Muscle of leg (tissue), 11 donors: ENCODE measurements around the gene PSMC3. TPM values are rescaled to one million over a fixed set of nuclear protein-coding genes. Genes with fewer than 3 reads are reported as not detected.
"Not testable (repeated sequence)": the region's sequence is repeated elsewhere in the genome, so short reads cannot be mapped to it uniquely, and the experiment has no call there.

ENCODE experiments used
- DNase-seq: peaks from one replicate; pipeline ENCODE4 v3.0.0; 2013
- H3K27ac ChIP-seq: one replicate; pipeline ENCODE4 v1.5.1; 2013; ENCODE audit warnings: mild to moderate bottlenecking, low read length, control low read depth
- H3K27me3 ChIP-seq: one replicate; pipeline ENCODE4 v1.6.1; 2013; ENCODE audit warnings: low read length; ENCODE audit not compliant: control insufficient read depth, insufficient read depth
- H3K36me3 ChIP-seq: one replicate; pipeline ENCODE4 v1.6.1; 2013; ENCODE audit warnings: low read length; ENCODE audit not compliant: control insufficient read depth, insufficient read depth
- H3K4me1 ChIP-seq: one replicate; pipeline ENCODE4 v1.6.1; 2013; ENCODE audit warnings: low read length; ENCODE audit not compliant: control insufficient read depth, insufficient read depth
- H3K4me3 ChIP-seq: one replicate; pipeline ENCODE4 v1.5.1; 2013; ENCODE audit warnings: low read length, control low read depth
- H3K9me3 ChIP-seq: replicated peaks from 2 replicates; pipeline ENCODE4 v1.6.1; 2013; ENCODE audit warnings: low read depth, low read length; ENCODE audit not compliant: control insufficient read depth
- whole genome bisulfite sequencing: methylation state at CpG from one replicate; pipeline ENCODE4 v1.1.5; 2013; ENCODE audit warnings: missing lambda C conversion rate; ENCODE audit not compliant: insufficient coverage; 5-methylcytosine and 5-hydroxymethylcytosine counted together
- polyA plus RNA-seq, 8 donors: library from polyadenylated mRNA; unstranded; fragments of 120-200 nt; gene quantifications; one replicate each; pipeline versions ENCODE4 v1.2.1 to v1.2.3, GENCODE V29; 2013; ENCODE audit warnings: inconsistent platforms in 1 of 8, low replicate concordance in 1 of 8; ENCODE audit not compliant: insufficient read length in 8 of 8, insufficient read depth in 1 of 8
- total RNA-seq: library from RNA; stranded (reverse); fragments of 120-200 nt; gene quantifications from one replicate; pipeline ENCODE4 v1.2.4, GENCODE V29; 2013

PSMC3 gene
- total and polyA plus RNA-seq, 9 donors: 99.1 to 159 (median 136) TPM

DNA sequence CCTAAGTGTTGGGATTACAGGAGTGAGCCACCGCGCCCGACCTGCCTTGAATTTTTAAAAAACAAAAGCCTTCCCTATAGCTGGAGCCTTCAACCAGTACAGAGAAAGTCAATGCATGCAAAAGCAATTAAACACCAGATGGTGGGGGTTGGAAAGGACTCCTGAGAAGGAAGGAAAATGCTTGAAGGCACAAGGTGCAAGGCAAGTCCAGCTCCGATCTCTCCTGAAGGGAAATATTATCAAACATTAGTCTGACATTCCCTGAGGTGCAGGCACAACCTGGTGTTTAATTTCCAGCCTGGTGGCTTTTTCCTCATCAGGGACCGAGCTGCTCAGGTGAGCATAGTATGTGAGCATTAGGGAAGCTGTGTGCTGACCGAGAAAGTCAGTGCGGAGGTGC lies 35.6 kb upstream of the PSMC3 start:
- DNase-seq: no peak
- Histone ChIP-seq H3K9me3 (no peaks in the 10 kb centered on the region), H3K36me3 (peaks cover 21% of the 10 kb centered on the region), H3K4me3 (no peak overlapping the region), H3K27me3 (no peaks in the 10 kb centered on the region), H3K27ac (no peak overlapping the region), H3K4me1 (peaks cover 4% of the 10 kb centered on the region)
- WGBS: 57% methylated on average over 3 of the region's 7 CpGs

DNA sequence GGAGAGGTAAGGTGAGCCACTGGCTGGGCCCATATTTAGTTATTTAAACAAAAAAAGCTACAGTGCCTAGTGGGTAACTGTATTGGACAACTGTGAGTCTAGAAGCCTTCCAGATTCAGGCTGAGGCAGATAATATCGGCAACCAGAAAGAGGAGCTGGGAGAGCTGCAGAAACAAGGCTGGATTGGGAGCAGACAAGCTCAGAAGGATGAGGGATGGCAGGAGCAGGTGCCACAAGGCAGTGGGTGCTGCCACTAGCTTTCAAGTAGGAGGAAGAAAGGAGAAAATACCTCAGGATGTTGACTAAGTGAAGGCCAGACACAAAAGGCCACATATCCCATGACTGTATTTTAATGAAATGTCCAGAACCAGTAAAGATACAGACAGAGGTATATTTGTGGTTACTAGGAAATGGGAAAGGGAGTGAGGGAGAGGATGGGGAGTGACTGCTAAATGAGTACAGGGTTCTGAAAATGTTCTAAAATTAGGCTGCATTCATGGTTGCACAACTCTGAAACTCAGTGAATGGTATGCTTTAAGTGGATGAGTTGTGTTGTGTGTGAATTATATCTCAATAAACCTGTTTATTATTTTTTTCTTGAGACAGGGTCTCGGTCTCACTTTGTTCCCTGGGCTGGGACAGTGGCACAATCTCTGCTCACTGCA lies 34.5 kb upstream of the PSMC3 start:
- Histone ChIP-seq H3K27me3 (no peaks in the 10 kb centered on the region), H3K36me3 (peaks cover 17% of the 10 kb centered on the region), H3K4me1 (no peaks in the 10 kb centered on the region), H3K9me3 (no peaks in the 10 kb centered on the region), H3K4me3 (no peak overlapping the region), H3K27ac (no peak overlapping the region)
- no peak for DNase-seq
- 91% methylated on average over 1 of the region's 2 CpGs for WGBS

DNA sequence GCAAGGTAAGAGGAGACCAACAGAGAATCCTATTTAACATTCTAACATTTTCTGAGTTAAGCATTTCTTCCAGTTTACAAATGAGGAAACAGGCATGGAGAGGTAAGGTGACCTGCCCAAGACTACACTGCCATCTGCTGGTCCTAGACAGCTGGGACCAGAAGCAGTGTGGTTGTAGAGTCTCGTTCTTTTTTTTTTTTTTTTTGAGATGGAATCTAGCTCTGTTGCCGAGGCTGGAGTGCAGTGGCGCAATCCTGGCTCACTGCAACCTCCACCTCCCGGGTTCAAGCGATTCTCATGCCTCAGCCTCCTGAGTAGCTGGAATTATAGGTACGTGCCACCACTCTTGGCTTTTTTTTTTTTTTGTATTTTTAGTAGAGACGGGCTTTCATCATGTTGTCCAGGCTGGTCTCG lies 28.0 kb upstream of the PSMC3 start:
- not testable (repeated sequence) for H3K27ac ChIP-seq
- whole genome bisulfite sequencing: 30% methylated on average over 2 of the region's 8 CpGs
- DNase-seq: peak; percentile 90

DNA sequence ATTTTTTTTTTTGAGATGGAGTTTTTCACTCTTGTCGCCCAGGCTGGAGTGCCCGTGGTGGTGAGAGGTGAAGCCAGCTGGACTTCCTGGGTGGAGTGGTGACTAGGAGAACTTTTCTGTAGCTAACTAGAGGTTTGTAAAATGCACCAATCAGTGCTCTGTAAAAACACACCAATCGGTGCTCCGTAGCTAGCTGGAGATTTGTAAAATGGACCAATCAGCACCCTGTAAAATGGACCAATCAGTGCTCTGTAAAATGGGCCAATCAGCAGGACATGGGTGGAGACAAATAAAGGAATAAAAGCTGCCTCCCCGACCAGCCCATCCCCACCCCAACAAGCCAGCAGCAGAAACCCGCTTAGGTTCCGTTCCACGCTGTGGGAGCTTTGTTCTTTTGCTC lies 27.1 kb upstream of the PSMC3 start:
- Histone ChIP-seq H3K36me3 (no peaks in the 10 kb centered on the region), H3K27me3 (no peaks in the 10 kb centered on the region), H3K4me3 (no peak overlapping the region), H3K27ac (no peak overlapping the region), H3K9me3 (no peaks in the 10 kb centered on the region), H3K4me1 (peaks cover 10% of the 10 kb centered on the region)
- 81% methylated on average over 5 of the region's 8 CpGs for whole genome bisulfite sequencing
- DNase-seq: no peak

More for the DNA sequence above, 28.0 kb upstream of the PSMC3 start:
- not testable (repeated sequence) for H3K9me3 ChIP-seq, H3K36me3 ChIP-seq, H3K4me1 ChIP-seq, H3K4me3 ChIP-seq, H3K27me3 ChIP-seq

DNA sequence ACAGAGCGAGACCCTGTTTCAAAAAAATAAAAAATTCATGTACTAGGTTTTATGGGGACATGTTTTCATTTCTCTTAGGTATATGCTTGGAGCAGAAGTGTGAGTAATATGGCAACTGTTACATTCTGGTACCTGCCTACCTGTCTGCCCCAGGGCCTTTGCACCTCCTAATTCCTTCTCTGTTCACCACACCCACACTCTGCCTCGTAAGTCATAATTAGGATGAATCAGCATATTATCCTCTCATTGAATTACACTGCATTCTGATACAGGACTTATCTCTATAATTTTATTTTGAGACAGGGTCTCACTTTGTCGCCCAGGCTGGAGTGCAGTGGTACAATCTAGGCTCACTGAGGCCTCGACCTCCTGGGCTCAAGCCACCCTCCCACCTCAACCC lies 25.8 kb upstream of the PSMC3 start:
- DNase-seq: no peak
- peaks cover 6% of the 10 kb centered on the region for H3K36me3 ChIP-seq
- H3K9me3 ChIP-seq: no peaks in the 10 kb centered on the region
- H3K4me3 ChIP-seq: no peak overlapping the region
- peaks cover 19% of the 10 kb centered on the region for H3K4me1 ChIP-seq
- no peak overlapping the region for H3K27ac ChIP-seq
- no peaks in the 10 kb centered on the region for H3K27me3 ChIP-seq
- WGBS: no CpG with 5 or more reads among the region's 4 CpGs

DNA sequence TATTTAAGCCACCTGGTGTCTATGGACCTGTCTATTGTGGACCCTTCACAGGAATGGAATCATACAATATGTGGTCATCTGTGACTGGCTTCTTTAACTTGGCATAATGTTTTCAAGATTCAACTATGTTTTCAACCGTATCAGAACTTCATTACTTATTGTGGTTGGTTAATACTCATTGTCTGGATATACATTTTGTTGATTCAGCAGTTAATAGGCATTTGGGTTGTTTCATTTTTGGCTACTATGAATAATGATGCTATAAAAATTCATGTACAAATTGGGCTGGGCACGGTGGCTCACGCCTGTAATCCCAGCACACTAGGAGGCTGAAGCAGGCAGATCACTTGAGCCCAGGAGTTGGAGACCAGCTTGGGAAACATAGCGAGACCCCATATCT lies 25.2 kb upstream of the PSMC3 start:
- H3K4me3 ChIP-seq: no peak overlapping the region
- DNase-seq: no peak
- no CpG with 5 or more reads among the region's 4 CpGs for WGBS
- peaks cover 9% of the 10 kb centered on the region for H3K36me3 ChIP-seq
- H3K9me3 ChIP-seq: no peaks in the 10 kb centered on the region
- no peak overlapping the region for H3K27ac ChIP-seq
- peaks cover 22% of the 10 kb centered on the region for H3K4me1 ChIP-seq
- H3K27me3 ChIP-seq: no peaks in the 10 kb centered on the region

DNA sequence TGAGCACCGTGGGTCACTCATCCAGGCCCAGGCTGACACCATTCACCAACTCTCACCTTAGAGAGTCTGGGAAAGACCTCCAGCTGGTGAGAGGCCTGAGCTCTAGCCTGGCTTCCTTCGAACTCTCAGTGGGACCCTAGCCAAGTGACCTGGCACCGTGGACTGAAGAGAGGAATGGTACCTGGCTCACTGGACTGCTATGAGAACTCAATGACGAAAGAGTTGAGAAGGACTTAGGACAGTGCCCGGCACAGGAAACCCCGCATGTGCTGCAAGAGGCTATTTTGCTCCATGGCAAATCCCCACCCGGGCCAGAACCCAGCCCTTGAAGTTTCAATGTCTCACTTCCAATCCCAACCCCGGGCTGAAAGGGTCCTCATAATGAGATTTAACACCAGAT lies 23.3 kb upstream of the PSMC3 start:
- Histone ChIP-seq H3K9me3 (no peaks in the 10 kb centered on the region), H3K4me3 (no peak overlapping the region), H3K27me3 (no peaks in the 10 kb centered on the region), H3K4me1 (peaks cover 22% of the 10 kb centered on the region), H3K27ac (no peak overlapping the region), H3K36me3 (peaks cover 9% of the 10 kb centered on the region)
- WGBS: 76% methylated on average over 5 of the region's 8 CpGs
- DNase-seq: no peak

DNA sequence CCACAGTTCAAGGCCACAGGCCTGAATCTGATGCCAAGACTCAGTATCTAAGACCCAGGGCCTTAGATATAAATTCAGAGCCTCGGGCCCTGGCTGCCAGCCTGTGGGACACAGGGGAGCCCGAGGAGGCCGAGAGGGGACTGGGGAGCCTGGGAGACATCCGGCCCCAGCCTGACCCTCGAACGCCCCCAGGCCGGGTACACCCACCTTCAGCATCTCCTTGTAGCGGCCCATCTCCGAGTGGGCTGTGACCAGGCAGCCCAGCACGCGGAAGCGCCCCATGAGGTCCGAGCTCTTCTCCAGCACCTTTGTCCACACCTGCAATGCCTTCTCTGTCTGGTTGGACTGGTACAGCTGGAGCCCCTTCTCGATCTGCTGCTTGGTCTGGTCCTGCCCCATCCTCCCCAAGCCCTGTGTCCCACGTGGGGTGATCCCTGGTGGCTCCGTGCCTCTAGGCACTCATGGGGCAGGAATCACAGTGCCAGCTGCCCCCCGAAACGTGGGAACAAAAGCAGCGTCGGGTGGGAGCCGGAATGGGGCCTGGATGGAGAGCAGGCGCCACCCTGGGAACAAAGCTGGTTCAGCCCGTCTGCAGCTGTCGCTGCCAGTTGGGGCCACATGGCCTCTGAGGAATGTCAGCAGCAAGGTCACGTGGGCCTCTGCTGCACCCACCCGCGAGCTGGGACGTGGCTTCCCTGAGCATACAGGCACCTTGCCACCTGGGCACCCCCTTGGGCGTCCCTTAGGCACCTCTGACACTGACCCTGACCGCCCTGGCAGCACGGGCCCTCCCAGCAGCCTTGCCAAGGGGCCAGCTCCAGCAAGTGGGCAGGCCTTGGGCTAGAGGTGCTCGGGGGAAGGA lies 22.6 kb upstream of the PSMC3 start, which contains the start of gene RAPSN:
Gene RAPSN, minus strand, starts transcription at position 571 of the 862 bp plus-strand sequence. Its CDS starts 172 bp downstream, at position 399.
- Histone ChIP-seq H3K27ac (peak within 1 kb of the TSS; percentile 62), H3K36me3 (peaks cover 13% of the 10 kb centered on the region), H3K4me1 (peaks cover 19% of the 10 kb centered on the region), H3K9me3 (no peaks in the 10 kb centered on the region), H3K27me3 (no peaks in the 10 kb centered on the region), H3K4me3 (peak within 1 kb of the TSS; percentile 61)
- peak; percentile 83 for DNase-seq
- 75% methylated on average over 32 of the region's 32 CpGs for WGBS

DNA sequence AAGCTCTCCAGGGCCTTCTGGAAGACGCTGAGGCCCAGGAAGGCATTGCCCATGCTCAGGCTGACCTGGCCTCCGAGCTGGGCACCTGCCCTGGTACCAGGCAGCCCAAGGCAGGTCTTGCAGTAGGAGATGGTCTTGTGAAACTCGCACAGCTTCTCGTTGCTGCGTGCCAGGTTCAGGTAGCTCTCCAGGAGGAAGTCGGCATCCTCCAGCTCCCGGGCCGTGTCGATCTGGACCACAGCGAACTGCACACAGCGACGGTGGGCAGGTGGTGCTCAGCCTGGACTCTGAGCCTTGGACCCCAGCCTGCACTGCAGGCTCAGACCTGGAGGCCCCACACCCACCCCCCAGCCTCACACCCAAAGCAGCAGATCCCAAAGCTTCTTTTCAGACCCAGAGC lies 21.7 kb upstream of the PSMC3 start:
- Histone ChIP-seq H3K4me1 (peaks cover 23% of the 10 kb centered on the region), H3K36me3 (peaks cover 14% of the 10 kb centered on the region), H3K27ac (peak overlapping the region; percentile 37), H3K27me3 (no peaks in the 10 kb centered on the region), H3K4me3 (peak overlapping the region; percentile 61), H3K9me3 (no peaks in the 10 kb centered on the region)
- DNase-seq: no peak
- WGBS: 63% methylated on average over 12 of the region's 12 CpGs

DNA sequence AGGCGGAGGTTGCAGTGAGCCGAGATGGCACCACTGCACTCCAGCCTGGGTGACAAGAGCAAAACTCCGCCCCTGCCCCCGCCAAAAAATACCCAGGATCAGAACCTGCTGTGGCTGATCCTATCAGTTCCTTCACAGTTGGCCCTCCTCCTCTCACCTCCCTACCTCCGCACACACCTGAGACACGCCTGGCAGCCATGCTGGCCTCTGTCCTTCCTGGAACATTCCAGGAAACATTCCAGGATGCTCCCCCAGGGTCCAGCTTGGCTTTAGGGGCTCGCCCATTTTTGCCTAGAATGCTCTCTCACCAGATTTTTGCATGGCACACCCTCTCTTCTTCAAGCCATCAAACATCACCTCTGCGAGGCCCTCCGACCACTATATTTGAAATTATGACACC lies 20.6 kb upstream of the PSMC3 start:
- WGBS: 84% methylated on average over 7 of the region's 9 CpGs
- Histone ChIP-seq H3K27ac (no peak overlapping the region), H3K9me3 (no peaks in the 10 kb centered on the region), H3K36me3 (peaks cover 24% of the 10 kb centered on the region), H3K4me3 (no peak overlapping the region), H3K4me1 (peaks cover 25% of the 10 kb centered on the region), H3K27me3 (no peaks in the 10 kb centered on the region)
- DNase-seq: no peak
